GM08714 (cell line): ENCODE data around the gene CXXC5.

Experiments used
- H3K4me3 ChIP-seq: fragments of 200-500 bp; sonication (Bioruptor generic); 2 replicates; pipeline ENCODE4 v1.5.1; 2014; ENCODE audit warnings: mild to moderate bottlenecking, low read length, inconsistent platforms
- ZNF274 ChIP-seq: IDR thresholded peaks from 2 replicates; pipeline ENCODE4 v1.6.1; 2012; ENCODE audit warnings: mild to moderate bottlenecking, low read depth, low read length

Gene CXXC5

GRCh38 chr5:139651853-139652787 lies 4.0 kb downstream of the CXXC5 start:
- H3K4me3 ChIP-seq: peak overlapping the region; percentile 84; the same call in 1 of the 2 replicates
- TF ChIP-seq ZNF274: no peak

GRCh38 chr5:139652788-139653241 lies 4.7 kb downstream of the CXXC5 start:
- H3K4me3 ChIP-seq: peak overlapping the region; percentile 27; the same call in 1 of the 2 replicates
- no peak for TF ChIP-seq ZNF274

- peak overlapping the region; percentile 27; the same call in 1 of the 2 replicates for H3K4me3 ChIP-seq
- TF ChIP-seq ZNF274: no peak
Measured at GRCh38 chr5:139653616-139654015, 5.5 kb downstream of the CXXC5 start.

GRCh38 chr5:139654464-139654863 lies 6.3 kb downstream of the CXXC5 start:
- H3K4me3 ChIP-seq: no peak overlapping the region; the same call in 1 of the 2 replicates
- no peak for TF ChIP-seq ZNF274

- no peak for TF ChIP-seq ZNF274
Measured at GRCh38 chr5:139654871-139655491, 6.8 kb downstream of the CXXC5 start.

GRCh38 chr5:139655727-139656271 lies 7.7 kb downstream of the CXXC5 start:
- no peak overlapping the region for H3K4me3 ChIP-seq
- no peak for TF ChIP-seq ZNF274

More at GRCh38 chr5:139654871-139655491, 6.8 kb downstream of the CXXC5 start:
- H3K4me3 ChIP-seq: no peak overlapping the region

GRCh38 chr5:139657363-139658321 lies 9.5 kb downstream of the CXXC5 start:
- TF ChIP-seq ZNF274: no peak
- H3K4me3 ChIP-seq: peak overlapping the region; percentile 7; the same call in 1 of the 2 replicates

- no peak for TF ChIP-seq ZNF274
- peak overlapping the region; percentile 14; the same call in 1 of the 2 replicates for H3K4me3 ChIP-seq
Measured at GRCh38 chr5:139658501-139658927, 10.4 kb downstream of the CXXC5 start.

- peak overlapping the region; percentile 17; the same call in 1 of the 2 replicates for H3K4me3 ChIP-seq
- TF ChIP-seq ZNF274: no peak
Measured at GRCh38 chr5:139658928-139659667, 10.9 kb downstream of the CXXC5 start.

- TF ChIP-seq ZNF274: no peak
- H3K4me3 ChIP-seq: peak overlapping the region; percentile 17; the same call in 1 of the 2 replicates
Measured at GRCh38 chr5:139659695-139660101, 11.5 kb downstream of the CXXC5 start.

- peak overlapping the region; percentile 17; the same call in 1 of the 2 replicates for H3K4me3 ChIP-seq
- TF ChIP-seq ZNF274: no peak
Measured at GRCh38 chr5:139660105-139660922, 12.2 kb downstream of the CXXC5 start.

GRCh38 chr5:139660923-139661814 lies 13.0 kb downstream of the CXXC5 start:
- H3K4me3 ChIP-seq: no peak overlapping the region; the same call in 1 of the 2 replicates

More at GRCh38 chr5:139660923-139661814, 13.0 kb downstream of the CXXC5 start:
- no peak for TF ChIP-seq ZNF274
